Right cardiac atrium (tissue), 5 donors: Measurements from ENCODE around the gene BAK1. TPM values are rescaled to one million over a fixed set of nuclear protein-coding genes. Genes with fewer than 3 reads are reported as not detected.
"Not testable (repeated sequence)": the region's sequence is repeated elsewhere in the genome, so short reads cannot be mapped to it uniquely, and the experiment has no call there.

Source experiments
- ATAC-seq, 2 donors: fragments of 200-7000 bp; cut with Tn5 transposase; one replicate each; pipeline versions ENCODE4 v1.8.0 to v1.9.1; 2020; ENCODE audit warnings: moderate library complexity in 2 of 2, mild to moderate bottlenecking in 1 of 2
- DNase-seq, 3 donors: peaks; one replicate each; pipeline ENCODE4 v3.0.0-alpha.2; 2020
- H3K27ac ChIP-seq: one replicate; pipeline ENCODE4 v1.5.1; 2013; ENCODE audit warnings: mild to moderate bottlenecking, low read length, control low read depth, moderate library complexity
- H3K27me3 ChIP-seq: one replicate; pipeline ENCODE4 v1.6.1; 2013; ENCODE audit not compliant: control insufficient read depth, insufficient read depth
- H3K4me1 ChIP-seq: one replicate; pipeline ENCODE4 v1.6.1; 2013; ENCODE audit warnings: low read length; ENCODE audit not compliant: control insufficient read depth, insufficient read depth
- H3K4me3 ChIP-seq: one replicate; pipeline ENCODE4 v1.5.1; 2013; ENCODE audit warnings: low read length, control low read depth
- H3K9me3 ChIP-seq: one replicate; pipeline ENCODE4 v1.6.1; 2013; ENCODE audit warnings: low read length; ENCODE audit not compliant: control insufficient read depth
- WGBS: extraction: QIAGEN DNeasy Blood & Tissue Kit; methylation state at CpG from one replicate; pipeline ENCODE4 v1.1.7; 2013; 5-methylcytosine and 5-hydroxymethylcytosine counted together
- intact Hi-C, 4 donors: fragments of 100-400 bp; cut with DNase I; formaldehyde crosslinking; loops; one replicate each; pipeline versions ENCODE4 v1.11.0 to v1.14.0; 2022 to 2023
- polyA plus RNA-seq: library from polyadenylated mRNA; stranded (reverse); fragments of 200-250 nt; gene quantifications from one replicate; pipeline ENCODE4 v1.2.3, GENCODE V29; 2013
- total RNA-seq, 4 donors: library from RNA; stranded (reverse); fragmentation: NEBNext Ultra II Directional; extraction: Animal tissue kit (Norgen Biotek cat#: 25700); gene quantifications; one replicate each; pipeline ENCODE4 v1.2.1, GENCODE V29; 2021
- donor health status: healthy with polysubstance abuse.
- donor health status: DM: no; HTN: yes; CAD: no.
- donor health status: DM: no; HTN: no; CAD: no.
- donor health status: DM: no; HTN: yes; CAD: no; lungs with severe emphysema.
- donor health status: DM: yes; HTN: yes; CAD: no.

The BAK1 gene
- total and polyA plus RNA-seq, 5 donors = 14.6 to 17.8 (median 17.1) TPM

- DNase-seq (no peak), ATAC-seq (peak; percentile 4 to 8)
- Histone ChIP-seq H3K27ac (peak overlapping the region; percentile 94), H3K9me3 (no peaks in the 10 kb centered on the region), H3K4me3 (peak overlapping the region; percentile 78), H3K27me3 (no peaks in the 10 kb centered on the region), H3K4me1 (no peaks in the 10 kb centered on the region)
- intact Hi-C loops = loop anchor here in 1 of 4 donors (10.0 kb wide), 1 partner anchor 147 kb away; the partner anchor contains the start of gene SYNGAP1
- 44% methylated on average over 11 of the region's 11 CpGs for WGBS
Measured at GRCh38 chr6:33571637-33572316, 8.3 kb downstream of the BAK1 start.

GRCh38 chr6:33570806-33571636 lies 9.1 kb downstream of the BAK1 start:
- H3K27me3 ChIP-seq = no peaks in the 10 kb centered on the region
- no peaks in the 10 kb centered on the region for H3K9me3 ChIP-seq
- H3K4me1 ChIP-seq = no peaks in the 10 kb centered on the region
- H3K4me3 ChIP-seq = peak overlapping the region; percentile 78
- peak overlapping the region; percentile 94 for H3K27ac ChIP-seq
- intact Hi-C loops = loop anchor here in 1 of 4 donors (10.0 kb wide), 1 partner anchor 146 kb away; the partner anchor contains the start of gene SYNGAP1
- DNase-seq (peak; percentile 84 to 94 (median 94)), ATAC-seq (peak; percentile 94 to 95)
- under 1% methylated on average over 44 of the region's 44 CpGs for WGBS

GRCh38 chr6:33568826-33569570 lies 11.1 kb downstream of the BAK1 start:
- Histone ChIP-seq H3K4me3 (no peak overlapping the region), H3K27me3 (no peaks in the 10 kb centered on the region), H3K9me3 (no peaks in the 10 kb centered on the region), H3K27ac (no peak overlapping the region), H3K4me1 (no peaks in the 10 kb centered on the region)
- intact Hi-C loops = no loop called here
- no peak for ATAC-seq
- no peak for DNase-seq
- WGBS = 97% methylated on average over 6 of the region's 6 CpGs

GRCh38 chr6:33567836-33568235 lies 12.2 kb downstream of the BAK1 start:
- no peaks in the 10 kb centered on the region for H3K27me3 ChIP-seq
- WGBS = 74% methylated on average over 8 of the region's 8 CpGs
- ATAC-seq (no peak), DNase-seq (no peak)
- no peaks in the 10 kb centered on the region for H3K9me3 ChIP-seq
- H3K4me3 ChIP-seq = no peak overlapping the region
- no peak overlapping the region for H3K27ac ChIP-seq
- H3K4me1 ChIP-seq = no peaks in the 10 kb centered on the region
- intact Hi-C loops = no loop called here

- H3K9me3 ChIP-seq = no peaks in the 10 kb centered on the region
- H3K27ac ChIP-seq = no peak overlapping the region
- ATAC-seq (no peak), DNase-seq (no peak)
- no peaks in the 10 kb centered on the region for H3K27me3 ChIP-seq
- 71% methylated on average over 11 of the region's 11 CpGs for WGBS
- intact Hi-C loops = no loop called here
- no peak overlapping the region for H3K4me3 ChIP-seq
- H3K4me1 ChIP-seq = no peaks in the 10 kb centered on the region
Measured at GRCh38 chr6:33566182-33567084, 13.6 kb downstream of the BAK1 start.

GRCh38 chr6:33558801-33559200 lies 21.3 kb downstream of the BAK1 start:
- WGBS = 95% methylated on average over 8 of the region's 8 CpGs
- DNase-seq (no peak), ATAC-seq (no peak)
- Histone ChIP-seq H3K4me1 (no peaks in the 10 kb centered on the region), H3K27ac (no peak overlapping the region), H3K4me3 (no peak overlapping the region), H3K27me3 (no peaks in the 10 kb centered on the region), H3K9me3 (no peaks in the 10 kb centered on the region)
- intact Hi-C loops = no loop called here

GRCh38 chr6:33557376-33557775 lies 22.7 kb downstream of the BAK1 start:
- ATAC-seq = no peak
- no peak overlapping the region for H3K27ac ChIP-seq
- no peaks in the 10 kb centered on the region for H3K27me3 ChIP-seq
- no peak for DNase-seq
- H3K9me3 ChIP-seq = no peaks in the 10 kb centered on the region
- no peak overlapping the region for H3K4me3 ChIP-seq
- H3K4me1 ChIP-seq = no peaks in the 10 kb centered on the region
- intact Hi-C loops = no loop called here
- 95% methylated on average over 4 of the region's 4 CpGs for WGBS

GRCh38 chr6:33552883-33553282 lies 27.2 kb downstream of the BAK1 start:
- H3K4me1 ChIP-seq, H3K4me3 ChIP-seq, H3K27ac ChIP-seq, intact Hi-C loops, DNase-seq, H3K9me3 ChIP-seq, ATAC-seq, H3K27me3 ChIP-seq: not testable (repeated sequence)
- 57% methylated on average over 3 of the region's 3 CpGs for WGBS

GRCh38 chr6:33552252-33552651 lies 27.8 kb downstream of the BAK1 start:
- 98% methylated on average over 7 of the region's 7 CpGs for WGBS
- Histone ChIP-seq H3K9me3 (no peaks in the 10 kb centered on the region), H3K4me3 (no peak overlapping the region), H3K27me3 (no peaks in the 10 kb centered on the region), H3K27ac (no peak overlapping the region), H3K4me1 (no peaks in the 10 kb centered on the region)
- ATAC-seq (no peak), DNase-seq (no peak)
- intact Hi-C loops = no loop called here

- Histone ChIP-seq H3K27ac (no peak overlapping the region), H3K4me1 (no peaks in the 10 kb centered on the region), H3K27me3 (no peaks in the 10 kb centered on the region), H3K9me3 (no peaks in the 10 kb centered on the region), H3K4me3 (no peak overlapping the region)
- intact Hi-C loops = no loop called here
- ATAC-seq = no peak
- DNase-seq = no peak
- 83% methylated on average over 2 of the region's 2 CpGs for WGBS
Measured at GRCh38 chr6:33551538-33551937, 28.5 kb downstream of the BAK1 start.
